ENCODE data around the gene TGM4. TPM values are rescaled to one million over a fixed set of nuclear protein-coding genes. Genes with fewer than 3 reads are reported as not detected.

TGM4 gene
- total RNA-seq (1 to 10 TPM in 1 of 2 donors, under 1 TPM in 1; 0.68 to 1.4 TPM), polyA plus RNA-seq (ENCODE audit: insufficient read depth, low read depth, low replicate concordance) (1.1 TPM)
- long read RNA-seq, donor 1 = 0 reads
- long read RNA-seq, donor 2 = 0 reads

DNA sequence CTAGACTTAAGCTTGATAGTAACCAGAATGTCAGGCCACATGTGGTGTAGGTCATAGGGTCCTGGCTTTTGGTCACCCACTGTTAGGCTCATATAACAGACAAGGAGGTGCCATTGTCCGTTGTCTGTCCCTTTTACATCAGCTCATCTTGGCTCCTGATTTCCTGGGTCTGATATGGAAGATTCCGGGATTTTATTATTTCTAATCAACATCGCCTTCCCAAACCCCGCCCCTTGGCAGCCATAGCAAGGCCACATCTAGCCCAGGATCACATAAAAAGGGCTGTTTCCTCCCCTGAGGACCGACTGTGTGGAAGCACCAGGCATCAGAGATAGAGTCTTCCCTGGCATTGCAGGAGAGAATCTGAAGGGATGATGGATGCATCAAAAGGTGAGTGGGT is at the start of gene TGM4:
TGM4 (plus strand) TSS at position 301 of the 400 bp plus-strand sequence; CDS start at position 372, 71 bp downstream.
- H3K4me3 ChIP-seq = no peak within 1 kb of the TSS

DNA sequence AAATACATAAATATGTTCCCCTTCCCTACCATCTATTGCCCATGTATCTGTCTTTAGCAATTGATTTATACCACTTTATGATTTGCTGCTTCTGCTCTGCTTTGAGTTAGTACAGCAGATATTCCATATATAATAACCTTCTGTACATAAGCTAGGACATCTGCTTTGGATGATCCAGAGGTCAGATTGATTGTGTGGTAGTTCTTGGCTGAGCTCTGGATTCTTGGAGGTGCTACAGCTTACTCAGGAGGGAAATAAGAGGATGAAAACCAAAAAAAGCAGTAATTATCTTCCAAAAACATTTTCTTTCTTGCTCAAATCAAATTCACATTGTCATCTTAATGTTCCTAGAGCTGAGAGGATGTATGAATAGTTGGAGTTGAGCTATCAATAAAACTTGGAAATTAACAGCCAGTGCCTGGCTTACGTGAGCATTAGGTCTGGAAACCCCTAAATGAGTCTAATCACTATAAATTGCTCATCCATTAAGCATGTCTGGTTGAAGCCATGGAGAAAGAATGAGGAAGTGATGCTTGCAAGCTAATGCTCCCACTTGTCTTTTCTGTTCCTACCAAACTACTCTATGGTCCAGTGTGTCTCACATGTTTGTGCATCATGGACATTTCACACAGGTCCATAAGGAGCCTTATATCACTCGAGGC is 49.0 kb upstream of the TGM4 start:
- TF ChIP-seq, protein P1, sequence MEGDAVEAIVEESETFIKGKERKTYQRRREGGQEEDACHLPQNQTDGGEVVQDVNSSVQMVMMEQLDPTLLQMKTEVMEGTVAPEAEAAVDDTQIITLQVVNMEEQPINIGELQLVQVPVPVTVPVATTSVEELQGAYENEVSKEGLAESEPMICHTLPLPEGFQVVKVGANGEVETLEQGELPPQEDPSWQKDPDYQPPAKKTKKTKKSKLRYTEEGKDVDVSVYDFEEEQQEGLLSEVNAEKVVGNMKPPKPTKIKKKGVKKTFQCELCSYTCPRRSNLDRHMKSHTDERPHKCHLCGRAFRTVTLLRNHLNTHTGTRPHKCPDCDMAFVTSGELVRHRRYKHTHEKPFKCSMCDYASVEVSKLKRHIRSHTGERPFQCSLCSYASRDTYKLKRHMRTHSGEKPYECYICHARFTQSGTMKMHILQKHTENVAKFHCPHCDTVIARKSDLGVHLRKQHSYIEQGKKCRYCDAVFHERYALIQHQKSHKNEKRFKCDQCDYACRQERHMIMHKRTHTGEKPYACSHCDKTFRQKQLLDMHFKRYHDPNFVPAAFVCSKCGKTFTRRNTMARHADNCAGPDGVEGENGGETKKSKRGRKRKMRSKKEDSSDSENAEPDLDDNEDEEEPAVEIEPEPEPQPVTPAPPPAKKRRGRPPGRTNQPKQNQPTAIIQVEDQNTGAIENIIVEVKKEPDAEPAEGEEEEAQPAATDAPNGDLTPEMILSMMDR (IDR thresholded peaks at IDR 0.05) = no peak
- no peak for TF ChIP-seq POLR2A (IDR thresholded peaks at IDR 0.05)
- no peaks in the 10 kb centered on the region for H3K27me3 ChIP-seq
- no peak for DNase-seq
- no peak overlapping the region for H3K27ac ChIP-seq
- no peak overlapping the region for H3K4me3 ChIP-seq
- H3K36me3 ChIP-seq (ENCODE audit: low read depth, missing control alignments) = no peaks in the 10 kb centered on the region
- H3K9me3 ChIP-seq = no peaks in the 10 kb centered on the region
- 90 to 93% methylated on average over 2 of the region's 2 CpGs for WGBS, 2 donors
- intact Hi-C loops (cut with DNase I; ENCODE audit: low total_unique reads) = no loop called here
- H3K4me1 ChIP-seq = no peaks in the 10 kb centered on the region

More for the DNA sequence above, at the start of gene TGM4:
- no peak for DNase-seq
- H3K9me3 ChIP-seq = no peaks in the 10 kb centered on the region
- H3K36me3 ChIP-seq (ENCODE audit: low read depth, missing control alignments) = no peaks in the 10 kb centered on the region
- TF ChIP-seq POLR2A (IDR thresholded peaks at IDR 0.05) = no peak
- TF ChIP-seq, protein P1 (IDR thresholded peaks at IDR 0.05) = no peak
- H3K27ac ChIP-seq = no peak within 1 kb of the TSS
- no peaks in the 10 kb centered on the region for H3K27me3 ChIP-seq
- H3K4me1 ChIP-seq = no peaks in the 10 kb centered on the region
- WGBS, 2 donors = 81 to 92% methylated on average over 5 of the region's 5 CpGs
- intact Hi-C loops (cut with DNase I; ENCODE audit: low total_unique reads) = no loop called here

DNA sequence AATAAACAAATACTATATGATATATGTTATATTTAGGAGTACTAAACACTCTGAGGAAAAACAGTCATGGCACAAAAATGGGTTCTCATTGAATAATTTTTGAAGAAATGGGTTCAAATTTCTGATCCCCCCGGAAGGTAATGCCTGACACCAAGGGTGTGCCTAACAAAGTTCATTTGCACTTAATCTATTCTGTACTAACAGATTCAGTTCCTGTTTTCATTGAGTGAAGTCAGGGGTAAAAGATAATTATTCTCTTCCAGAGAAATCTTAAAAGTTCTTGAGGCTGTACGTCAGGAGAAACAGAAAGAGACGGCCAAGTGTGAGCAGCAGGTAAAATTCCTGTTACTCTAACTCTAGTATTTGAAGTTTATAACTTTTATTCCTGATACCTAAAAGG is 47.2 kb upstream of the TGM4 start:
- H3K27ac ChIP-seq = no peak overlapping the region
- no peaks in the 10 kb centered on the region for H3K27me3 ChIP-seq
- DNase-seq = no peak
- TF ChIP-seq, protein P1 (IDR thresholded peaks at IDR 0.05) = no peak
- no peaks in the 10 kb centered on the region for H3K36me3 ChIP-seq (ENCODE audit: low read depth, missing control alignments)
- no peaks in the 10 kb centered on the region for H3K9me3 ChIP-seq
- intact Hi-C loops (cut with DNase I; ENCODE audit: low total_unique reads) = no loop called here
- no peak overlapping the region for H3K4me3 ChIP-seq
- WGBS, 2 donors = 89 to 90% methylated on average over 3 of the region's 3 CpGs
- H3K4me1 ChIP-seq = no peaks in the 10 kb centered on the region

DNA sequence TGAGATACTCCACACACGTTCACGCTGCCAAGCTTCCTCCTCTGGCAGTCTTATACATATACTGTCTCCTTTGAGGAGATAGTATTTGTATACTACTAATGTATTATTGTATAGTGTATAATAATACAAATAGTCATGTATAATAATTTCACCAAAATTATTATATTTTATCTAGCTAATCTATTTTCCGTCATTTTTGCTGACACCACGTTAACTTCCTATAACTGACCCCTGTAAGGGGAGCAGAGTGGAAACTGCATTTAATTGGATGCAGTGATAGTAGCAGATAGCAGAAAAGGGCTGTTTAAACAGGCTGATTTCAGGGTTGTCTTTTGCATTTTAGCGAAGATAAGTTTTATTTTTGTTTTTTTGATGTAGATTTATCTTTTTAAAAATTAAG is 43.2 kb upstream of the TGM4 start:
- Histone ChIP-seq H3K4me3 (no peak overlapping the region), H3K9me3 (no peaks in the 10 kb centered on the region), H3K36me3 (ENCODE audit: low read depth, missing control alignments) (no peaks in the 10 kb centered on the region), H3K27ac (no peak overlapping the region), H3K4me1 (no peaks in the 10 kb centered on the region), H3K27me3 (no peaks in the 10 kb centered on the region)
- WGBS, 2 donors = 91% methylated on average over 5 of the region's 5 CpGs
- TF ChIP-seq, protein P1 (IDR thresholded peaks at IDR 0.05) = no peak
- TF ChIP-seq POLR2A (IDR thresholded peaks at IDR 0.05) = no peak
- intact Hi-C loops (cut with DNase I; ENCODE audit: low total_unique reads) = no loop called here
- no peak for DNase-seq

DNA sequence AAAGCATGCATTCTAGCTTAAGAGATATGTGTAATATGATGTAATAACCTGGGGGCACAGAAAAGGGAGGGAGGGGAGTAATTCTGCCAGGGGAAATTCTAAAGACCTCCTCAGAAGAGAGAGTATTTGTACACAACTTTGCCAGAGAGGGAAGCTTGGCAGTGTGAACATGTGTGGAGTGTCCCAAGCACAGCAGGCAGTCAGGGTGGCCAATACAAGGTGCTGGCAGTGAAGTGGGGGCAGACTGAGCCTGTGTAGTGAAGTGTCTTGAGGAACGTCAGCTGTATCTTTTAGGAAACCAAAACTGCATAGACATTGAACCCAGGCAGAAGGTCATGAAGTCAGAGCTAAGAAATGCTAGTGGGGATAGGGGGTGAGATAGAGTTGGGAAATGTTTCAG is 42.4 kb upstream of the TGM4 start:
- WGBS, 2 donors = 63 to 81% methylated on average over 1 of the region's 1 CpG
- H3K9me3 ChIP-seq = no peaks in the 10 kb centered on the region
- no peaks in the 10 kb centered on the region for H3K36me3 ChIP-seq (ENCODE audit: low read depth, missing control alignments)
- H3K4me1 ChIP-seq = no peaks in the 10 kb centered on the region
- DNase-seq = no peak
- no peak overlapping the region for H3K27ac ChIP-seq
- TF ChIP-seq, protein P1 (IDR thresholded peaks at IDR 0.05) = no peak
- no peak for TF ChIP-seq POLR2A (IDR thresholded peaks at IDR 0.05)
- intact Hi-C loops (cut with DNase I; ENCODE audit: low total_unique reads) = no loop called here
- H3K4me3 ChIP-seq = no peak overlapping the region
- no peaks in the 10 kb centered on the region for H3K27me3 ChIP-seq

Measured in testis (tissue), 5 donors.